ENCODE data around the gene PCSK6.

- TF ChIP-seq CTCF (IDR thresholded peaks at IDR 0.05) (no peak), POLR2A (IDR thresholded peaks at IDR 0.05) (no peak)
These were observed 164.9 kb downstream of the PCSK6 start for GRCh38 chr15:101324524-101325177.

Measured in Peyer's patch (tissue), 4 donors.